Activated T-cell treated with anti-CD3 and anti-CD28 coated beads, Interleukin-2, amount 50 U/mL, for 1 hour (primary cell): ENCODE measurements around the gene XPOT.

Experiments used
- DNase-seq: peaks from one replicate; pipeline ENCODE4 v3.0.0-alpha.2; 2020

Gene XPOT

GRCh38 chr12:64470495-64470894 is 66.3 kb downstream of the XPOT start:
- no peak for DNase-seq

DNA sequence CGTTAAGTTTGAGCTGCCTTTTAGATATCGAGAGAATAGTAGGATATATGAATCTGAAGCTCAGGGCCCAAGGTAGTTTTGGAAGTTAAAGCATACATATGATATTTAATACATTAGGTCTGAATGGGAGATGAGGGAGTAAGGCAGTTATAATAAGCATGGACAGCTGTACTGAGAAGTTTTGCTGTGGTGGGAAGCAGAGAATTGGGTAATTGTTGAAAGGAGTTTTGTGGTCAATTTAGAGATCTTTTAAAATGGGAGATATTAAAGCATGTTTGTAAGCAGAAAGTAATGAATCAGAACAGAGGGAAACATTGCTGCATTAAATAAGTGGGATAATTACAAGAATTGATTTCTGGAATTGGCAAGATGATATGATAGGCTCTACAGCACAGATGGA is 69.0 kb downstream of the XPOT start:
- no peak for DNase-seq

DNA sequence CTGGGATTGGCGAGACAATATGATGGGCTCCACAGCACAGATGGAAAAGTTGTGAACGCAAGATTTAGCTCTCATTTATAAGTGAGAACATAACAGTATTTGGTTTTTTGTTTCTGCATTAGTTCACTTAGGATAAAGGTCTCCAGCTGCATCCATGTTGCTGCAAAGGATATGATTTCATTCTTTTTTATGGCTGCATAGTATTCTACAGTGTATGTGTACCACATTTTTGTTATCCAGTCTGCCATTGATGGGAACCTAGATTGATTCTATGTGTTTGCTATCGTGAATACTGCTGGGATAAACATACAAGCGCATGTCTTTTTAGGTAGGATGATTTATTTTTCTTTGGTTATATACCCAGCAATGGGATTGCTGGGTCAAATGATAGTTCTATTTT is 71.3 kb downstream of the XPOT start:
- no peak for DNase-seq

GRCh38 chr12:64476844-64477243 is 72.7 kb downstream of the XPOT start:
- DNase-seq: no peak

- no peak for DNase-seq
These were observed 74.5 kb downstream of the XPOT start for GRCh38 chr12:64478661-64479060.

GRCh38 chr12:64480148-64480547 is 76.0 kb downstream of the XPOT start:
- no peak for DNase-seq

DNA sequence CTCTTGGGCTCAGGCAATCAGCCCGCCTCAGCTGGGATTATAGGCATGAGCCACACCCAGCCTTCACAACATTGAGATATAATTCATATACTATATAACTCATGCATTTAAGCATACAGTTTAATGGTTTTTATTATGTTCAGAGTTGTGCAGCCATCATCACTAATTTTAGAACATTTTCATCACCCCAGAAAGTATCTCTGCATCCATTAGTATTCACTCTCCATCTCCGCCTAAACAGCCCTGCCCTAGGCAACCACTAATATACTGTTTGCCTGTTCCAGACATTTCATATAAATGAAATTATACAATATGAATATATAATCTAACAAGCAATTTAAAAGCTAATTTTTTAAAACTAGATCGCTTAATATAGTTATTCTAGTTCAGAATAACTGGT is 82.5 kb downstream of the XPOT start:
- DNase-seq: no peak

- no peak for DNase-seq
These were observed 87.5 kb downstream of the XPOT start for GRCh38 chr12:64491718-64492117.

DNA sequence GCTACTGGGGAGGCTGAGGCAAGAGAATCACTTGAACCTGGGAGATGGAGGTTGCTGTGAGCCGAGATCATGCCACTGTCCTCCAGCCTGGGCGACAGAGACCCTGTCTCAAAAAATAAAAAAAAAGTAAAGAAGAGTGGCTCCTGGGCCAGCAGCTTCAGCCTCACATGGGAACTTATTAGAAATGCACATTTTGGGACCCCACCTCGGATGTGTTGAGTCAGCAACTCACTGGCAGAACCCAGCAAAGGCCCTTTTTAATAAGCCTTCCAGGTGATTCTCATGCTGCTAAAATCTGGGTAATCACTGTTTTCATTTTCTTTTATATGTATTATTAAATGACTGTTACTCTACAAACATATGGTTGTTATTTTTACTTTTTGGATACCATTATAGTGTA is 89.3 kb downstream of the XPOT start:
- no peak for DNase-seq

GRCh38 chr12:64494998-64495729 is 91.0 kb downstream of the XPOT start:
- no peak for DNase-seq

DNA sequence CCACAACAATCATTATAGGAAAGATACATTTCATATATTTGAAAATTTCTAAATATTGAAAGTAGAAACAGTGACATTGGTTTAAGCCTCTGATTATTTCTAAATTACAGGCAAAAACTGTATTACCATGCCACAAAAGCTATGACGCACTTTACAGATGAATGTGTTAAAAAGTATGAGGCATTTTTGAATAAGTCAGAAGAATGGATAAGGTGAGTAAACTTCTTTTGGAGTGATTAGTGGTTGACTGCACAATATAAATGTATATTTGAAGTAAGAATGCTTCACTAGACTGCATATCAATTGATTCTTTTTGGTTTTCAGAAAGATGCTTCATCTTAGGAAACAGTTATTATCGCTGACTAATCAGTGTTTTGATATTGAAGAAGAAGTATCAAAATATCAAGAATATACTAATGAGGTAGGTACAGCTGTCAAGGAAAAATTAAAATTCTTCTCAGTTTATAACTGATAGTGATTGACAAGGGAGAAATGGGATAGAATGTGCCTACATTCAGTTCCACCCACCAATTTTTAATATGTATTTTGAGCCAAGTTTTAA is 92.7 kb downstream of the XPOT start:
- DNase-seq: no peak

GRCh38 chr12:64497484-64497883 is 93.3 kb downstream of the XPOT start:
- no peak for DNase-seq

DNA sequence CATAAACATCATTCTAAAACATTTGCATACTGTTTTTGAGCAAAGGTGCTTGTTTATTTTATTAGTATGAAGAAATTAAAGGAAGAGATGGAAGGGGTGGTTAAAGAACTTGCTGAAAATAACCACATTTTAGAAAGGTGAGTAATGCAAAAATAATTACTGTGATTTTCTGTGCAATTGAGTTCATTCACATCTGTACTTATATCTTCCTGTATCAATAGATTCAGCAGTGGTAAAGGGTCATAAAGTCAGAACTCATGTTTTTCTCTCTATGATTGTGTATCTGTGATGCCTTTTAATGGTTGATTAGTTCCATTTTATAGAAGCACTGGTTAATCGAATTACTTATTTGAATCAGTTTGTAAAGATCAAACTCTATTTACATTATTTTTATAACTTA is 93.7 kb downstream of the XPOT start:
- no peak for DNase-seq

DNA sequence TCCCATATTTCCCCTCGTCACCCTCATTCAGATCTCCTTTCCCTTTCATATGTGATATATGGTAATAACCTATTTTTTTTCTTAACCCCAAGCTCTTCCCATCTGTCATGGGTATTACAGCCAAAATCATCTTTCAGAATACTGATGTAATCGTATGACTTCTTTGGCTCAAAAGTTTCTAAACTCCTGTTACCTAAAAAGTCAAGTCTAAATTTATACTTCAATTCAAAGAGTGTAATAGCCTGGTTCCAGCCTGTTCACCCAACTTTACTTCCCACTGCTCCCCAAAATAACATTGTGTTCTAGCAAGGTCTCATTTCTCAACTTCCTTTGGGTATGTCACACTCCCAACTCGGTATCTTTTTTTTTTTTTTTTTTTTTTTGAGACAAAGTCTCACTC is 96.2 kb downstream of the XPOT start:
- DNase-seq: no peak
